Stimulated activated CD4-positive, alpha-beta T cell treated with anti-CD3 and anti-CD28 coated beads, Interleukin-12 subunit alpha, Interleukin-12 subunit beta, amount 100 ng/mL, for 24 hours (primary cell): ENCODE data around the gene INTS12.
A peak's percentile ranks its signal among the peaks of the same experiment; 100 is the strongest.
"Not testable (repeated sequence)": the region's sequence is repeated elsewhere in the genome, so short reads cannot be mapped to it uniquely, and the experiment has no call there.

Experiments used
- DNase-seq, 2 experiments: peaks; one replicate each; pipeline ENCODE4 v3.0.0-alpha.2; 2020; ENCODE audit warnings: low read depth in 2 of 2

Gene INTS12, protein sequence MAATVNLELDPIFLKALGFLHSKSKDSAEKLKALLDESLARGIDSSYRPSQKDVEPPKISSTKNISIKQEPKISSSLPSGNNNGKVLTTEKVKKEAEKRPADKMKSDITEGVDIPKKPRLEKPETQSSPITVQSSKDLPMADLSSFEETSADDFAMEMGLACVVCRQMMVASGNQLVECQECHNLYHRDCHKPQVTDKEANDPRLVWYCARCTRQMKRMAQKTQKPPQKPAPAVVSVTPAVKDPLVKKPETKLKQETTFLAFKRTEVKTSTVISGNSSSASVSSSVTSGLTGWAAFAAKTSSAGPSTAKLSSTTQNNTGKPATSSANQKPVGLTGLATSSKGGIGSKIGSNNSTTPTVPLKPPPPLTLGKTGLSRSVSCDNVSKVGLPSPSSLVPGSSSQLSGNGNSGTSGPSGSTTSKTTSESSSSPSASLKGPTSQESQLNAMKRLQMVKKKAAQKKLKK

DNA sequence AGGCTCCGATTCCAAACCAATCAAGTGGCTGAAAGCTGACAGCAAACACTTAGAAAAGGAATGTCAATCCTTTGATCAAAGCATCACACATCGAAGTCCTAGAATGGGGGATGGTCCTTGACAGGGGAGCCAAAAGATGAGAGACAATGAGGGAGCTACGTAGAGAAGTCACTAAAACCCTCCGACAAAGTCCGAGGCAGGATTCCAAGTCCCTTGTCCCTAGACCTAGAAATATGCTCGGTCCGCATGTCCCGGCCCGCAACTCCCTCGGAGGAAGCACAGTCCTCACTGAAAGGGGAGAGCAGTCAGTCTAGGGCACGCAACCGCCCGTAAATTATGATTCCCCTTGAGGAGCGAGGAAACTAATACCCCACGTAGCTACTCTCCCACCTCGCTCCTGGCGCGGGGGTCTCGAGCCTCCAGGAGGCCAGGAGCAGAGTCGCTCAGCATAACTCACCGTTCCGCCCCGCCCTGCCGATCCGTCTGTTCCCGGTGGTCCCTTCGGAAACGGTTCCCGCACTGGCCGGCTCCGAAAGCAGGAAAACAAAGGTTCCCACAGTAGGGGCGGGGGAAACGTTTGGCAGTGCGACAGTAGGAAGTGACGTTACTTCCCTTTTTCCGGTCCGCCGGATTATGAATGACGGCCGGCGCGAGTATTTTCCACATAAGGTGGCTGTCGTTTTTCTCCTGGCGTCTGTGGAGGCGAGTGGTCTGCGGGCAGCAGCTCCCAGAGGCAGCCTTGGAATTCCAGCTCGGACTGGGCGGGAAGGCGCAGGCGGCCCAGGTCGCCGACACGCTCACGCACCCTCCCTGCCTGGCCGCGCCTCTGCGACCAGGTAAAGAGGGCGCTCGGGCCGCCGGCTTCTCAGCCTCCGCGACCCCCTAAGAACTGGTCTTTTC is at the start of gene INTS12, which contains the start of gene GSTCD:
Gene INTS12, minus strand, starts transcription at position 509 of the 900 bp plus-strand sequence. CDS start 8,684 bp downstream, outside the sequence.
Gene GSTCD, plus strand, starts transcription at position 604 of the 900 bp plus-strand sequence. CDS start 8,830 bp downstream, outside the sequence.
- peak; percentile 82 to 84 for DNase-seq

DNA sequence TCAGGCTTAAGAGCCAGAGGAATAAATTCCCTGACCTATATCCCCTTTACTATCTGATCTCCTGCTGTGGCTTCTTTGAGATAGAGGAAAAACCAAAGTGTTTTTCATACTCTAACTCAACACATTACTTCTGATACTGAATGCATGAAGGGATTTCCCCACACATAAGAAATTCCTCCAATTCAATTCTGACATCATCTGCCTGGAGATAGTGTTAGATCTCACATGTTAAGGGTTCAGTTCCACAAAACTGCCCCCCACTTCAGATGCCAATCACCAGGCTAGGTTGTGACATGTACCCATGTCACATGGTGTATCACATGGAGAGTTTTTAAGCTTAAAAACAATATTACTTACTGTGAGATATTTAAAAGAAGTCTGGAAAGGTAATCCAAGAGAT is 46.9 kb upstream of the INTS12 start:
- DNase-seq: no peak

DNA sequence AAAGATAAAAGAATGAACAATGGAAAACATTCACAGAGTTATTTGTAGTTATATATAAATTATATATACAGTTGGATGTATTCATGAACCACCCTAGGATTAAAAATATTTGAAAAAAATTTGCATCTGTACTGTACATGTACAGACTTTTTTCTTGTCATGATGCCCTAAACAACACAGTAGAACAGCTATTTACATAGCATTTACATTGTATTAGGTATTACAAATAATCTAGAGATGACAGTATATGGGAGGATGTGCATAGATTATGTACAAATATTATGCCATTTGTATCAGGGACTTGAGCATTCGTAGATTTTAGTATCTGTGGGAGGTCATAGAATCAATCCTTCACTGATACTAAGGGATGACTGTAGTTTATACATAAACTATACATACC is 44.9 kb upstream of the INTS12 start:
- DNase-seq: no peak

DNA sequence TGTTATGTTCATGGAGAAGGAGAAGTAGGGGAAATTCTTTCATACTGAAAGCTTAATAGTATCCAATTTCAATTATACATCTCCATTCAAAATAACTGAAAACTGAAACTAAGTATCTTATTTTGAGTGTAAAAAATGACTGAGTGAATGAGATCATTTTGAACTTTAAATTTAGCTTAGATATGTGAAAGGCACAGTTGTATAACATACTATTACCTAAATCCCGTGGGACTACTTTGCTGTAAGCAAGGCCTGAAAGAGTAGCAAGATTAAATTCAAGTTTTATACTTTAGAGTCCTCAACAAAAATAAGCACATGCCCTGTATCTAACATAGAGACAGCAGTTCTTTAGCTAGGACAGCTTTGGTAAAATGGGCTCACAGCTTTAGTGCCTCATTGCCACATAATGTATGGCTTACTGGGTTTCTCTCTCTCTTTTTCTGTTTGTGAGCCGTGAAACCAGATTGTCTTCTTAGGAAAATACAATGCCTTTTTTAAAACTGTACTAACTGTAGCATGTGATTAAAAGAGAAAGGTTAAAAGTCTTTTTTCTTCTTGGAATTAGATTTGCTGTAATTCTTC is 43.3 kb upstream of the INTS12 start:
- no peak for DNase-seq

DNA sequence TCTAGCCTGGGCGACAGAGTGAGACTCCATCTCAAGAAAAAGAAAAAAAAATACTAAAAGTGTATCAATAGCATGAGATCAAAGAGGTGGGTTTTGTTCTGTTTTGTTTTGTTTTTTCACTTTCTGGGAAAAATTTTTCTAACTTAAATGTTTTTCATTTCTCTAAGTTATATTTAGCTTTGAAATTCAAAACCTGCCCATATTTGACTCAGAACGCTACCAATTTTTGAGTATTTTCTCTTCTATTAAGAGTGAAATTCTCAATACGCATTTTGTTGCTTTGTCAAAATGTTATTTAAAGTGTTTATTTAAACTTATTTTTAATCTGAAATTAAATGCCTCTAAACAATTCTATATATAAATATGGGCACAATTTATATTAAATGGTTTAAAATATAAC is 39.7 kb upstream of the INTS12 start:
- DNase-seq: no peak

DNA sequence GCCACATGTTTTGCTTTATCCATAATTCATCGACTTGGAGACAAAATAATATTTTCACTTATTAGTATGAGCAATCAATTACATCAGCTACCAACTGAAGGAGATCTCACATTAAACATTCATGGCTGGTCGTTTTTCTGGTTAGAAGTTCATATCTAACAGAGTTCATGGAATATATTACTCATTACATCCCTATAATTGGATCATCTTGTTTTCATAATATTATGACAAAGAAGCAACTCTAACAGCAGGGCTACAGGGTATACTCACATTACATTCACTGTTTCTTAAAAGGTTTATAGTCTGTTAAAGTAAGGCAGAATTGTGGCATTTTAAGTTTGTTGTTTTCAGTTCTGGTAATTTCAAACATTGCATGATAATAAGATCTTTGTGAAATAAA is 33.1 kb upstream of the INTS12 start:
- DNase-seq: no peak

DNA sequence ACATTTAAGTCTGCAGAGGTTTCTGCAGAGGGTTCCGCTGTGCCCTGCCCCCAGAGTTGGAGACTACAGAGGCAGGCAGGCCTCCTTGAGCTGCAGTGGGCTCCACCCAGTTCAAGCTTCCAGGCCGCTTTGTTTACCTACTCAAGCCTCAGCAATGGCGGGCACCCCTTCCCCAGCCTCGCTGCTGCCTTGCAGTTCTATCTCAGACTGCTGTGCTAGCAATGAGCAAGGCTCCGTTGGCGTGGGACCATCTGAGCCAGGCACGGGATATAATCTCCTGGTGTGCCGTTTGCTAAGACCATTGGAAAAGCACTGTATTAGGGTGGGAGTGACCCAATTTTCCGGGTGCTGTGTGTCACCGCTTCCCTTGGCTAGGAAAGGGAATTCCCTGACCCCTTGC is 26.7 kb upstream of the INTS12 start:
- not testable (repeated sequence) for DNase-seq

DNA sequence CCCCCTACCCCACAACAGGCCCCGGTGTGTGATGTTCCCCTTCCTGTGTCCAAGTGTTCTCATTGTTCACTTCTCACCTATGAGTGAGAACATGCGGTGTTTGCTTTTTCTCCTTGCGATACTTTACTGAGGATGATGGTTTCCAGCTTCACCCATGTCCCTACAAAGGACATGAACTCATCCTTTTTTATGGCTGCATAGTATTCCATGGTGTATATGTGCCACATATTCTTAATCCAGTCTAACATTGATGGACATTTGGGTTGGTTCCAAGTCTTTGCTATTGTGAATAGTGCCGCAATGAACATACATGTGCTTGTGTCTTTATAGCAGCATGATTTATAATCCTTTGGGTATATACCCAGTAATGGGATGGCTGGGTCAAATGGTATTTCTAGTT is 21.4 kb upstream of the INTS12 start:
- not testable (repeated sequence) for DNase-seq

DNA sequence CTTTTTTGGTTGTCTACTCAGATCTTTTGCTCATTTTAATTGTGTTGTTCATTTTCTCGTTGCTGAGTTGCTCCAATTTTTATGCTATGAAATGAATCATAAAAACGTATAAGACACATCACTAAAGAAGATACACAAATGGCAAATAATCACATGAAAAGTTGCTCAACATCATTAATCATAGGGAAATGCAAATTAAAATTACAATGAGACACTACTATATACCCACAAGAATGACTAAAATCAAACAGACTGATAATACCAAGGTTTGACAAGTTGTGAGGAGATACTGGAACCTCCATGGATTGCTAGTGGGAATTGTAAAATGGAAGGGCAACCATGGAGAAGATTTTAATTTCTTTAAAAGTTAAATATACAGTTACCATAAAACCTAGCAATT is 17.1 kb upstream of the INTS12 start:
- no peak for DNase-seq

DNA sequence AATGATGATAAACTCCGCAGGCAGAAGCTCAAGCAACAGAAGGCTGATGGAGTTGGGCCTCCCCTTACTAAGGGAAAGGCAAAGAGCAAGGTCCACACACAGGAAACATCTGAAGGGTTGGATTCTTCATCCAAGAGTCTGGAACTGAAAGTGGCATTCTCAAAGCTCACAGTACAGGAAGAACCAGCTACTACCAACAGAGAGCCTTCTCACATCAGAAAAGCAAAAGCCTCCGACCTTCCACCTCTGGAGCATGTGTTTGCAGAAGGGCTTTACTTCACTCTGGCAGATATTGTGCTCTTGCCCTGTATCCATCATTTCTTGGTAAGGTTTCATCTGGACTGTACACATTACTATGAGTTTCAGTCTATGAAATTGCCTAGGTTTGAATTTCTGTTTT is 10.7 kb upstream of the INTS12 start:
- no peak for DNase-seq

DNA sequence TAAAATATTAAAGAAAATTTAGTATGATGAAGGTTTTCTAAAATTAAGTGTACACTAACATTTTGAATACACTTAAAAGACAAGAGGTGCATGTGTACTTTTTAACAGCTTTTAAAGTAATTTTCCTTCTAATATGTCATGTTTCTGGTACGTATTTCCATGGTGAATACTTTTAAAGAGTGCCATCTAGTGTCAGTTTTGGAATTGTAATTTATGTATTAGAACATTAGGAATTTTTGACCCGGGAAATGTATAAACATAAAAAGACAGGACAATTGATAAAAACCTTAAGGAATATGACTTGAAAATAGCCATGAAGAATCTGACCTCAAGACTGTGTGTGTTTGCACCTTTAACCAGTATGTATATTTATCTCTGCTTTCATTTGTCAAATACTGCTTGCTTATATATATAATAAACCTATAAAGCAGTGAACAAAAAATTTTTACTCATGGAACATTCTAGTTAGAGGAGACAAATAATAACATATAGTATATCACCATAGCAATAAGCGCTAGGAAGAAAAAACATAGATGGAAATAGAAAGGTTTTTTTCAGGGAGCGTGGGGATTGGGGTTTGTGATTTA is 7.3 kb upstream of the INTS12 start:
- no peak for DNase-seq

DNA sequence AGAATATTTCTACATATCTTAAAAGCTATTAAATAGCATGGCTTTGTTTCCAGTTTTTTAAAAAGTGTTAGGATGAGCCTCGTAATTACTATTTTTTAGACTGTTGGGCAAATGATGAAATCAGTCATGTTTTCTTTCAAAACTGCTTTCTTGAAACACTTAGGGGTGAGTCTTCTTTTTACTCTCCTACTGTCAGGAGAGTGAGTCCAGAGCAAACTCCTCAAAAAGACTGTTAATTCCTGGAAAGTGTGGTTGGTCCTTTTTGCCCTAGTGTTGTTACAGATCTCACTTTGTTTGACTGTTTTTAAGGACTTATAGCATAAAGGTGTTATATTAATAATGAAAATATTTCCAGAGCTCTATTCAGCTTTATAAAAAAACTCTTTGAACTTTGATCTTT is 6.4 kb upstream of the INTS12 start:
- no peak for DNase-seq

DNA sequence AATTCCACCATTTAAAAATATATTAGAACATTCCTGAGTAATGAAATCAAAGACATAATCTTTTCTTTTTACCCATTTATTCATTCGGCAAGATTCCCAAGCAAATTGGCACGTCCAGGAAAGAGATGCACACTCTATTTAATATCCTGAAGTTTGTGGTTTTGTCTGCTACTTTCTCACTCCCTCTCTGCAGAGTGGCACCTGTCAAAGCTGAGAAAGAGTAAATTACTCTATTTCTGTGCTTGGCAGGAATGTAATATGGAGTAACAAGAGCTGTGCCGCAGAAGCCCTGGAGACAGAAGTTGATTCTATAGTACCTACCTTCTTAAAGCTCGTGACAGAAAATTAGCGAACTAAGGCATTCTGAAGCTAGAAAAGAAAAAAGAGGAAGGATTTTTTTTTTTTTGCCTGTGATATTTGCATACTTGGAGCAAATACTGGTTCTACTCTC is 5.6 kb upstream of the INTS12 start:
- DNase-seq: no peak

DNA sequence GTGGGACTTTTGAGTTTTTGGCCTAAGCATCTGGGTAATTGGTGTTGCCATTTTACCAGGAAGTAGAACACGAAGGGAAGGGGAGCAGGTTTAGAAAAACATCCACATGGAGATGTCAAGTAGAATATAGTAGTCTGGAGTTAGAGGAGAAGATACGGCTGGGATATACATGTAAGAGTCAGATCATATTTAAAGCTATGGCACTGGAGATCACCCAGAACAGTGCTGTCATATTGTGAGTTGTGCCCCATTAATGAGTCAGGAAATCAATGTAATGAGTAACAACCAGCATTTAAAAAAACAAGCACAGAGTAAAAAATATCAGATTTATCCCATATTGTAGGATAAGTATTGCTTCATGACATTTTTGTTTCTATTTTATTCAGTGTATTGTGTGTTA is 4.3 kb upstream of the INTS12 start:
- DNase-seq: no peak

DNA sequence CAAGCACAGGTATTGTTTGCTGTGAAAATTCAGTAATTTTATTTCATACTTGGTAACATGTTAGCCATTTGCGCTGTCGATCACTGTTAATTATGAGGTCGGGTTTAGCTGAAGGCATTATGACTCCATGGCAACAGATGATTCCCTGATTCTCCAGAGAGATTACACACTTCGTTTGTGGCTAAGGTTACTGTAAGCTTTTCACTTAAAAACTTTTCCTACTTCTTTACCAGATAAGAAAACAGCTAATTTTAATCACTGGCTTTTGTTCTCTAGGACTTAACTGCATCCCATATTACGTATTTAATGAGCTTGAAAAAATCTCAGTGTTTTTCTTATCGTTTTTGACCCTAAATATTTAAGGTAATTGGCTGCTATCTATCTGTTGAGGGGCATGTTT is 2.2 kb upstream of the INTS12 start:
- DNase-seq: no peak

DNA sequence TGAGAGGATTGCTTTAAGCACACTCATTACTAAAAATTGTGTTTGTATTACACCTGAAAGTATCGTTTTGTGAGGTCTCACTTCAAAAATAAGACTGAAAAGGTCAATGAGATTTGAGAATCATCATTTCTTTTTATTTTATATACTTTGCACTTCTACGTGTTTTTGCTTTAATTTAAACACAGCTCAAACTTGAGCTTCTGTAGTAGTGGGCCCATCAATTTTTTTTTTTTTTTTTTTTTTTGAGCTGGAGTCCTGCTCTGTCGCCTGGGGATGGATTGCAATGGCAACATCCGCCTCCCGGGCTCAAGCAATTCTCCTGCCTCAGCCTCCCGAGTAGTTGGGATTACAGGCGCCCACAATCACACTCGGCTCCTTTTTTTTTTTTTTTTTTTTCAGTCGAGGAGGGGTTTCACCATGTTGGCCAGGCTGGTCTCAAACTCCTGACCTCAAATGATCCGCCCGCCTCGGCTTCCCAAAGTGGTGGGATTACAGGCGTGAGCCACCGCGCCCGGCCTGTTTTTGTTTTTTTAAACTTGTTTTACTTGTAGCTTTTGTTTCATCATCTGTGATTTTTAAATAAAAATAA is 1.6 kb upstream of the INTS12 start:
- no peak for DNase-seq

DNA sequence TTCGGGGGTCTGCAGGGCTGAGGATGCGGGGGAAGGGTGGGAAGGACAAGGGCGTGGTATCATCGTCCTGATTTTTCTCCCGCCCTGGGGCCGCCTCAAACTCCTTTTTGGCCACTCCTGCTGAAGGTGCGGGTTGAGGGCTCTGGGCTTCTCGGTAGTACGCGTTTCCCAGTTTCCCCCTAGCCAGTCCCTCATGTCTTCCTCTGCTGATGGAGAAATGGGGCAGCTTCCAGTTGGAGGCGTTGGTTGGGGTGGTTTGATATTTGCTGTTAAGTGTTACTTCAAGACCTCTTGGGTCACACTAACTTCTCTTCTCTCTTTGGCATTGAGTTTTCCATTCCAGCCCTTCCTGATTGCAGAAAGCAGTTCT is 577 bp upstream of the INTS12 start:
- DNase-seq: no peak

DNA sequence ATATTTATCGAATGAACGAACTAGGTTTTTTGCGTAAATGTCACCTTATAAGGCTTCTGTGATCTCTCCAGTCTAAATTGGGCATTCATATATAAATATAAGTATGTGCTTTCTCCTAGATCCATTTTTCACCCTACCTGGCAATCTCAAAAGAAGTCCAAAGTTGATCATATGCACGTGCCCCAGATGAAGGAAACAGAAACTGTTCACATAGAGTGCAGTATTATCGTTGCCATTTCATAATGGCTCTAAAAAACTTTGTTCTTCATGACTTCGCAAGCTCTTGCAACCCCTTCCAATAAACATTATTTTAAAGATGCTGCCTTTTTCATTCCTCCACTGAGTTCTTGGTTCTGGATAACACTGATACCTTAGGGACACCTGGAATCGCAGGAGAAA is 708 bp downstream of the INTS12 start:
- DNase-seq: no peak

DNA sequence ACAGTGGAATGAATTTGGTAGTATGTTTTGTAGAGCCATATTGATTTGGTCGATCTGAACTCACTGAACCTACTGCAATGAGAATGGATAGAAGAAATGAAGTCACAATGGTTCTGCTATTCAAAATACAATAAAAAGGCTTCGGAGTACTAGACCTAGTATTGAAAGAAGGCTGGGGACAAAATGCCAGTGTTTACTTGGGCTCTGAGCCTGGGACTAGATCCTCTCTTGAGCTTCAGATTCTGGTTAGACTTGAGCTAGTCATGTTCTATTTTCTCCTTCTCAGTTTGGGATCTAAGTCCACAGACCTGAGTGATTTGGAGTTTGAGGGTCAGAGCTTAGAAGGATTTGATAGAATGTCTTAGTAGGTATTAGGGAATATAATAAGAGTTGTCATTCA is 9.9 kb downstream of the INTS12 start:
- no peak for DNase-seq

DNA sequence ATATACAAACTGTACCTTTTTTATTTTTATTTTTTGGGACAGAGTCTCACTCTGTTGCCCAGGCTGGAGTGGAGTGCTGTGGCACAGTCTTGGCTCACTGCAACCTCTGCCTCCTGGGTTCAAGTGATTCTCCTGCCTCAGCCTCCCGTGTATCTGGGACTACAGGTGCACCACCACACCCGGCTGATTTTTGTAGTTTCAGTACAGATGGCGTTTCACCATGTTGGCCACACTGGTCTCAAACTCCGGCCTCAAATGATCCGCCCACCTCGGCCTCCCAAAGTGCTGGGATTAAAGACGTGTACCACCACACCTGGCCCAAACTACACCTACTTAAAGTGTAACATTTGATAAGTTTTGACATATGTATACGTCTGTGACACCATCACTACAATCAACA is 12.7 kb downstream of the INTS12 start:
- DNase-seq: not testable (repeated sequence)

DNA sequence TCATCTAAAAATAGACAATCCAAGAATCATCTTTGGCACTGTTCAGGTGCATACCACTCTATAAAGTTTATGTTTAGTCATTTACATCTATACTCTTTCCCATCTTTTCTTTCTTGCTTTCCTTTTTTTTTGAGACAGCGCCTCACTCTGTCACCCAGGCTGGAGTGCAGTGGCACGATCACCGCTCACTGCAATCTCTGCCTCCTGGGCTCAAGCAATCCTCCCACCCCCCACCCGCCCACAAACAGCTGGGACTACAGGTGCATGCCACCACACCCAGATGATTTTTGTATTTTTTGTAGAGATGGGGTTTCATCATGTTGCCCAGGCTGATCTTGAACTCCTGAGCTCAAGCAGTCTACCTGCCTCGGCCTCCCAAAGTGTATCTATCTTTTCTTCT is 13.7 kb downstream of the INTS12 start:
- DNase-seq: not testable (repeated sequence)
